AG04450 (cell line): ENCODE results near the gene VGLL4. TPM values are rescaled to one million over a fixed set of nuclear protein-coding genes. Genes with fewer than 3 reads are reported as not detected.

Experiments used
- CTCF ChIA-PET: fragments of 300-600, 350-600 bp; formaldehyde crosslinking; extraction: SDS; loops from one replicate; lab custom pipeline; 2022; ENCODE audit warnings: antibody characterized with exemption, inconsistent platforms; lab: Charles Lee
- POLR2A ChIA-PET: fragments of 350-600 bp; formaldehyde crosslinking; extraction: SDS; loops from one replicate; lab custom pipeline; 2021; ENCODE audit warnings: antibody characterized with exemption, inconsistent platforms; lab: Yijun Ruan, JAX
- DNase-seq: peaks from one replicate; pipeline ENCODE4 v3.0.0-alpha.2; 2011; ENCODE audit warnings: low read depth, low spot score
- H3K27ac ChIP-seq: one replicate; pipeline ENCODE4 v1.5.1; 2012; ENCODE audit warnings: low read depth, low read length, control low read depth
- H3K27me3 ChIP-seq: one replicate; pipeline ENCODE4 v1.6.0; 2012; ENCODE audit warnings: low read length; ENCODE audit not compliant: control insufficient read depth, insufficient read depth
- H3K4me3 ChIP-seq: 2 replicates; pipeline ENCODE4 v1.5.1; 2011; ENCODE audit warnings: mild to moderate bottlenecking, low read depth, low read length, control low read depth
- H3K9me3 ChIP-seq: 2 replicates; pipeline ENCODE4 v1.5.1; 2012; ENCODE audit warnings: low read length; ENCODE audit not compliant: control insufficient read depth, insufficient read depth
- CTCF ChIP-seq: IDR thresholded peaks from 2 replicates; pipeline ENCODE4 v1.5.1; 2011; ENCODE audit warnings: low read depth, low read length, control low read depth, inconsistent platforms
- polyA plus RNA-seq: library from polyadenylated mRNA; depleted of rRNA; stranded (reverse); fragments of >200 nt; gene quantifications from 2 replicates; pipeline ENCODE4 v1.2.3, GENCODE V29; 2011; rRNA removed
- small RNA-seq: library from RNA; depleted of rRNA; stranded (forward); fragments of <200 nt; gene quantifications from one replicate; pipeline ENCODE3, GENCODE V24; 2012; ENCODE audit warnings: low read depth; ENCODE audit not compliant: insufficient read length

Gene VGLL4
- polyA plus RNA-seq, 1 experiment: 30.5 TPM

DNA sequence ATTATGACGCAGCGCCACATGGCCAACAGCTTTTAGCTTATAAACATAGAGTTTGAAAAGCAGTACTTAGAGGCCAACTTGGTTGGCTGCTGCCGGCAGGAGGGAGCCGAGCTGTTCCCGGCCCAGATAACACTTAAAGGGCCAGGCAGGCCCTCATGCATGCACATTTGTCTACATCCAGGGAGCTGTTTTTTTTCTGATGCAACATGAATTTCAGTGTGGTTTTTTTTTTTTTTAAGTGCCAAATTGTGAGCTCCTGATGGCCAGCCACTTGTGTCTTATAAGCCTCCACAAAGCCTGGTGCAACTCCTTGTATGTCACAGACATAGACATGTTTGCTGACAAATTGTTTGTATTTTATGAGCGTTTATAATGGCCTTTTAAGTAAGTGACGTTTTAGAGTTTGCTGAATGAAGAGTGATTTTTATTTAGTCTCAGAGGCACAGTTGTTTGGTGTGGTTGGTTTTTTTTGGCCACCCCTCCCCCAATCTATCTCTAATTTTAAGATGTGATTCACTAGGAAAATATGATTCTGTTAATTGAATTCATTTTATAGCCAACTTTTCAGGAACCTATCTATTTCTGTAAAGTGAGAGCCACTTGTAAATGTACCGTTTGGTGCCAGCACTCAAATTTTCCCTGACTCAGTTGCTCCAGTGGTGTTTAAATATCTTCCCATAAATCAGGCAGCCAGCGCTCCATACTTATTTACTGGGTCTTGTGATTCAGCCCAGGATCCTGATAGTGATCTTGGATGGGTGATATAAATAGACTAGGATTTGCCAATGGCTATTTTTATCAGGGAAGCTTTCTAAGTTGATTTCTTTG, 134.3 kb downstream of the VGLL4 start:
- peak; percentile 40 for TF ChIP-seq CTCF
- CTCF ChIA-PET: interaction anchor here (0.6 to 3.6 kb wide), 4 partner anchors 70 to 142 kb away, joined by 3 to 17 read pairs (median 10); no protein-coding TSS in a partner anchor
- no peaks in the 10 kb centered on the region; the same call in 1 of the 2 replicates for H3K9me3 ChIP-seq
- peak overlapping the region; percentile 87 for H3K27ac ChIP-seq
- peak; percentile 93 for DNase-seq
- H3K4me3 ChIP-seq: no peak overlapping the region
- H3K27me3 ChIP-seq: no peaks in the 10 kb centered on the region
- POLR2A ChIA-PET: interaction anchor here (0.5 to 2.3 kb wide), 16 partner anchors 10 to 132 kb away, joined by 3 to 20 read pairs (median 4); no protein-coding TSS in a partner anchor

- DNase-seq: no peak
- Histone ChIP-seq H3K27ac (peak overlapping the region; percentile 94), H3K27me3 (no peaks in the 10 kb centered on the region), H3K4me3 (no peak overlapping the region), H3K9me3 (no peaks in the 10 kb centered on the region; the same call in 1 of the 2 replicates)
- no peak for TF ChIP-seq CTCF
- POLR2A ChIA-PET: interaction anchor here (0.6 to 2.3 kb wide), 16 partner anchors 10 to 129 kb away, joined by 3 to 20 read pairs (median 4); no protein-coding TSS in a partner anchor
- CTCF ChIA-PET: interaction anchor here (0.6 to 3.6 kb wide), 5 partner anchors 70 to 160 kb away, joined by 3 to 17 read pairs (median 5); no protein-coding TSS in a partner anchor
These were observed 135.2 kb downstream of the VGLL4 start for GRCh38 chr3:11508346-11509172.

GRCh38 chr3:11507719-11508118, 136.0 kb downstream of the VGLL4 start:
- H3K4me3 ChIP-seq: no peak overlapping the region
- TF ChIP-seq CTCF: no peak
- H3K9me3 ChIP-seq: no peaks in the 10 kb centered on the region; the same call in 1 of the 2 replicates
- H3K27ac ChIP-seq: peak overlapping the region; percentile 94
- ChIA-PET POLR2A (interaction anchor here (0.6 to 2.3 kb wide), 5 partner anchors 9 to 116 kb away, joined by 3 to 20 read pairs (median 3); no protein-coding TSS in a partner anchor), CTCF (interaction anchor here (0.6 to 3.6 kb wide), 4 partner anchors 120 to 161 kb away, joined by 3 to 17 read pairs (median 10); no protein-coding TSS in a partner anchor)
- H3K27me3 ChIP-seq: no peaks in the 10 kb centered on the region
- DNase-seq: no peak

Small RNAs within 50 kb of the gene (small RNA-seq; reads per million reads assigned to genes)
- gene AC022001.1: not detected

Other genes with a start within 250 kb of the VGLL4 start
- gene TAMM41, start 203.0 kb upstream of the VGLL4 start, polyA plus RNA-seq: 12.4 and 12.7 TPM in 2 replicates